ENCODE data around the gene CD86. TPM values are rescaled to one million over a fixed set of nuclear protein-coding genes. Genes with fewer than 3 reads are reported as not detected.
"Not testable (repeated sequence)": the region's sequence is repeated elsewhere in the genome, so short reads cannot be mapped to it uniquely, and the experiment has no call there.

Gene CD86, protein sequence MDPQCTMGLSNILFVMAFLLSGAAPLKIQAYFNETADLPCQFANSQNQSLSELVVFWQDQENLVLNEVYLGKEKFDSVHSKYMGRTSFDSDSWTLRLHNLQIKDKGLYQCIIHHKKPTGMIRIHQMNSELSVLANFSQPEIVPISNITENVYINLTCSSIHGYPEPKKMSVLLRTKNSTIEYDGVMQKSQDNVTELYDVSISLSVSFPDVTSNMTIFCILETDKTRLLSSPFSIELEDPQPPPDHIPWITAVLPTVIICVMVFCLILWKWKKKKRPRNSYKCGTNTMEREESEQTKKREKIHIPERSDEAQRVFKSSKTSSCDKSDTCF
- 1.2 TPM for total RNA-seq

DNA sequence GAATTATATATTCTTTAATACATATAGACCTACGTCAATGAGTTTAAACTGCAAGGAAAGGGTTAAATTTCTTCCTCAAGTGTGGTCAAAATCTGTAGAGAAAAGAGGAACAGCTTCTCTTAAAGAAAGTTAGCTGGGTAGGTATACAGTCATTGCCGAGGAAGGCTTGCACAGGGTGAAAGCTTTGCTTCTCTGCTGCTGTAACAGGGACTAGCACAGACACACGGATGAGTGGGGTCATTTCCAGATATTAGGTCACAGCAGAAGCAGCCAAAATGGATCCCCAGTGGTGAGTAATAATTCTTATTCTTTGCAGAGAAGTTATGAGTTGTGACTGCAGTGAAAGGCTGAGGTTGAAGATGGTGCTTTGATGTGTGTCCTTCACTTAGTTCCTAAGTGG, at the start of gene CD86:
Gene CD86 (plus strand): TSS at position 148 of the 400 bp plus-strand sequence. CDS start 128 bp downstream, at position 276.
- FAIRE-seq (no peak), DNase-seq (ENCODE audit: low spot score in 2 of 2) (no peak)

DNA sequence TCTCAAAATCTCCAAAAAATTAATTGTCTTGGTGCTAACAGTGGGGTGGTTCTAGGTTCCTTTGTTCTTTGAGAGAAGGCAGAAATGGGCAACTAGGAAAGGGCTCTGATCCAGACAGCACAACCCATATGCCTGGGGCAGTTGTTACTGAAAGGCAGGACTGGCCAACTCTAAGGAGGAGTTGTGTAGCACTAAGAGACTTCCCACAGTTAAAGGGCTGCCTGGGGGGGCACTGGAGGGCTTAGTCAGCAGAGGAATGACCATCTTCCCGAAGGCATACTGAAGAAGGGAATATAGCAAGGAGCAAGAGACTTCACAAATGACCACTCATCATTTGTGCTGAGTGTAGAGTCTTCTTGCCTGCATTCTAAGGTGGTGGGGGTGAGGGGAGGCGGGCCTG, 48.9 kb upstream of the CD86 start:
- no peak for DNase-seq (ENCODE audit: low spot score in 2 of 2)
- no peak for FAIRE-seq

DNA sequence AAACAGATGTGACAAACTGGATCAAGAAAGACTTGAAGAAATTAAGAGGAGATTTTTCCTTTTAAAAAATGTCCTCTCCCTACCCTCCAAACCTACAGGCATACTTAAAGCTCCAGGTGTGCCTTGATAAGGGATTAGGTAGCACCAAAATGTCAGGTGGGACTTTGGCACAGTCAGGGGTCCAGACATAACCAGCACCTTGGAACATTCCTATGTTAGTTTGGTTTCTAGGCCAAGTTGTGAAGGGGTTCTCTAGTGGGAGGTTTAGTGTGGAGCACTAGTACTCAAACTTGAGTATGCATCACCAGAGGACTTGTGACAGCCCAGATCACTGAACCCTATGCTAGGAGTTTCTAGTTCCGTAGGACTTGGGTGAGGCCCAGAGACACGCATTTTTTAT, 47.0 kb upstream of the CD86 start:
- DNase-seq (ENCODE audit: low spot score in 2 of 2) (no peak), FAIRE-seq (no peak)

DNA sequence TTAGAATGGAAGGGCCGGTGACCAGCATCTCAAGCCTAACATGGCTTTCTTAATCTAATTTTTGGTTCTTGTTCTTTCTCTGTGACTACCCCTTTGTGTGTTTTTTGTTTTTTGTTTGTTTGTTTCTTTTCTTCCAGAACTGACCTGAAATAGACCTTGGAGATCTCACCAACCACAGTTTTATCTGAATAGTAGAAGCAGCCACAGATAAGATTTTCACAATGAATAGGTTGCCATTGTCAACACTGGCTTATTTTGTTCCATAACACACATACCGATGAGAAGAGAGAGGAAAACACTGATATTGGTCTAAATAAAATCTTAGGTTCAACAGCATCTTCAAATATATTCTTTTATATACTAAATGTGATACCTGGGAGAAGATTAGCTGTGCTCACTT, 44.7 kb upstream of the CD86 start:
- DNase-seq (ENCODE audit: low spot score in 2 of 2) = no peak
- FAIRE-seq = no peak

DNA sequence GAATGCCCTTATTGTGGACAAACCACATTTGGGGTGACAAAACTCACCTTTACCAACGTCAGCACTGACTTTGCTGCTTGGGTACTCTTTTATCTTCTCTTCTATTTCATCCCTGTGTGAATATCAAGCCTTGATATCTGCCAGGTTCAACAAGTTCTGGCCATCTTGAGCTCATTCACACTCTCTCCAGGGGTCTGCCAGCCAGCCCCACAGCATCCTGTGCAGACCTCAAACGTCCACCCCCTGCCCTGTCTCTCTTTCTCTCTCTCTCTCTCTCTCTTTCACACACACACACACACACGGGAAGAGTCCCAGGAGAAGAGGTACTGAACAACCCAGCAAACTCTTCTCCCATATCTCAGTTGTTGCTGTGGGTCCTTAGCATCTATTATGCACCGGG, 43.8 kb upstream of the CD86 start:
- FAIRE-seq = no peak
- DNase-seq (ENCODE audit: low spot score in 2 of 2) = no peak

DNA sequence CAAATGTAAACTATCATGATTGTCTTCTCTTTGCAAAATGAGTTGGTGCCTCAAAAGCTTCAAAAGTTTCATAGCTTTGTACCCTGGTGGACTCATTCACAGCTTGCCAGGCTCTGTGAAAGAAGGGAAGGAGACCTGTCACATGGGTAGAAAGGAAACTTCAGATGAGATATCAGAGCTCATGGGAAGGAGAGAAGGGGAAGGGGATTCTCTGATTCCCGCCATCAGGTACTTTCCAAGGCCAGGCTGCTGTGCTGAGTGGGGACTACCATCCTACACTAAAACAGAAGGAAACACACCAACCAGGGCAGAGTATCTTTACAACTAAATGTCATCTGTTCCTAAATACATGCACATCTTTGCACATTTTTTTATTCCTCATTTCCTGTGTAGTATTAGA, 42.3 kb upstream of the CD86 start:
- no peak for FAIRE-seq
- DNase-seq (ENCODE audit: low spot score in 2 of 2) = no peak

DNA sequence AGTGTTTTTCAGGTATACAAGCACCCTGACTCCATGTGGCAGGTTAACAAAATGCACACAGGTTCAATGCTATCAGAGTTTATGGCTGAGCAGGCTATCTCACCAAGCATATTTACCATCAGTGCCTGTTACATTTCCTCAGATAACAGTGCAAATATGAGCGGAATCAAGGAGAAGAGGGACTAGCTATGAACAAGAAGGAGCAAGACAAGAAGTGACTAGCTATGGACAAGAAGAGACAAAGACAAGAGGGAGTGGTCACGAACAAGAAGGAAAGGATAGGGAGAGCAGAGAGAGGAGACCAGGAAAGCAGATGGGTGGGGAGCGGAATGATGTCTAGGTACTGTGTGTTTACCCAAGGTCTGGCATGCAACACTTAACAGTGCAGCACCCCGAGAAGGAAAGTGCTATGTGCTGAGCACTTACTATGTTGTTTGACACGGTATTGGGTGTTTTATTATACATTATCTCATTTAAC, 41.7 kb upstream of the CD86 start:
- FAIRE-seq (no peak), DNase-seq (ENCODE audit: low spot score in 2 of 2) (no peak)

DNA sequence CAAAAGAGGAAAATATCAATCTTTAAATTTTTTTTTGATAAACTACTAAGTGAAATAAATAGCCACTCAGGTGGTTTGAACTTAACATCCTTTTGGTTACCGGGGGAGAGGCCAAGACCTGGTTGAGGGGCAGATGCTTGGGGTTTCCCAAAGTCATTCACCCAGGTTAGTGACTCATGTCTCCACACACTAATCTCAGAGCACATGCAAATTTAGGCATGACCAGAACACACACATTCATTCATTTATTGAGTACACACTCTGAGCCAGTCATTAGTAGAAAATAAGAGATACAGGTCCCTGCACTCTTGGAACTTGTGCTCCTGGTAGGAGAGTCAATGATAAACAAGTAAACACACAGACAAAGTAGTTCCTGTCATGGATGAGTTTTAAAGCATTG, 40.4 kb upstream of the CD86 start:
- no peak for FAIRE-seq
- DNase-seq (ENCODE audit: low spot score in 2 of 2) = no peak

DNA sequence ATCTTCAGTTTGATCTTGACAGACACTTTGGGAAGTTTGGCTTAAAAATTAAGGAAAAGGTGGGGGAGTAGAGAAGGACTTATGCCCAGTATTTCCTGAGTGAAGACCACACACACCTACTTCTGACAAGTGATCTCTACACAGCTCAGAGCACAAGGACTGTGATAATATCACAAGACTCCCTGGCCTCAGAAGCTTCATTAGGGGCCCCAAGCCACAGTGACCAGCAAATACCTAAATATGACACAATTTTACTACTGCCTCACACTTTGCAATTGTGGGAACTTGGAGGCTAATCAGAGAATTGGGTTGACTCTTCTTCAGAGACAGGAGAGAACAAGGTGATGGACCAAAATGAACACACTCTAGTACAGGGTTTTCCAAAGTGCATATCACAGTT, 35.7 kb upstream of the CD86 start:
- DNase-seq (ENCODE audit: low spot score in 2 of 2) = no peak
- no peak for FAIRE-seq

DNA sequence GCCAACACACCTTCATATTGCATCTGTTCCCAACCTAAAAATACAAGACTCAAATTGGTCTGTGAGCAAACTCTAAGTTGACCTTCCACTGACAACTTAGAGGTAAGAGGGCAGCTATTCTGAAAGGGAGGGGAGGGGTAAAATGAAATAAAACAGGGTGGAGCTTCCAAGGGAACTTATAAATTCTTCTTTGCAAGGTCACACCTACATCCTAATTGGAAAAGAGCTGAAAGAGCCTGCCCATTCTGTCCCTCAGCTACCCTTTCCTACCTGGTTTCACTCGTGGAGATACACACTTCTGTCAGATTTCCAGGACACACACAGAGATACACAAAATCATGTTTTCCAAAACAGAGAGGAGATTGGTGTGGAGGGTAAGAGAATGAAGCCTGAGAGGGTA, 34.1 kb upstream of the CD86 start:
- FAIRE-seq = no peak

DNA sequence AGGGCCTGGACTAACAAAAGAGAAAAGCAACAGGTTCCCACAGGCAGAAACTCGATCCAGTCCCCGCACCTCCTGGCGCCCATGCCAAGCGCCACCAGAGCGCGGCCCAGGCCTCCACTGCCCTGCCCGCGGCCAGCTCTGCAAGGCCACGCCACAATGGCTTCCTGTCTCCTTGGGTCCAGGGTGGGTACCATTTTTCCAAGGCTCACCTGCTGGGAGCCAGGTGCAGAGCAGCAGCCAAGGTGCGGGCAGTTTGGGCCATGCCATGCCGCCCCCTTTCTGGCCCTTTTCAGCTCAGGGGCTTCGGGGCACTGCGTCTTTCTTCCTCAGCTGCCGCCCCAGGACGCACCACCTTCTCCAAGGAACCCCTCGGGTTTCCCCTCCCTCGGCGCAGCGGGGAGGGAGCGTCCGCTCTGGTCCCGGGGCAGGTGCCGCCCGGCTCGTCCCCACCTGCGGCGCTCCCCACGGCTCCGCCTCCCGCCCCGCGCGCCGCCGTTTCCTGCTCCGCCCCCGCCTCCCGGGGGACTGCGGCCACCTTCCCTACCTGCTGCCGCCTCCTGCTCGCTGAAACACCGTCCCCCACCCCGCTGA, 33.3 kb upstream of the CD86 start, which contains the start of gene ILDR1:
Gene ILDR1 (minus strand): TSS at position 437 of the 591 bp plus-strand sequence. CDS start 170 bp downstream, at position 267.
- FAIRE-seq (no peak), DNase-seq (ENCODE audit: low spot score in 2 of 2) (no peak)

More for the DNA sequence above, 34.1 kb upstream of the CD86 start:
- no peak for DNase-seq (ENCODE audit: low spot score in 2 of 2)

DNA sequence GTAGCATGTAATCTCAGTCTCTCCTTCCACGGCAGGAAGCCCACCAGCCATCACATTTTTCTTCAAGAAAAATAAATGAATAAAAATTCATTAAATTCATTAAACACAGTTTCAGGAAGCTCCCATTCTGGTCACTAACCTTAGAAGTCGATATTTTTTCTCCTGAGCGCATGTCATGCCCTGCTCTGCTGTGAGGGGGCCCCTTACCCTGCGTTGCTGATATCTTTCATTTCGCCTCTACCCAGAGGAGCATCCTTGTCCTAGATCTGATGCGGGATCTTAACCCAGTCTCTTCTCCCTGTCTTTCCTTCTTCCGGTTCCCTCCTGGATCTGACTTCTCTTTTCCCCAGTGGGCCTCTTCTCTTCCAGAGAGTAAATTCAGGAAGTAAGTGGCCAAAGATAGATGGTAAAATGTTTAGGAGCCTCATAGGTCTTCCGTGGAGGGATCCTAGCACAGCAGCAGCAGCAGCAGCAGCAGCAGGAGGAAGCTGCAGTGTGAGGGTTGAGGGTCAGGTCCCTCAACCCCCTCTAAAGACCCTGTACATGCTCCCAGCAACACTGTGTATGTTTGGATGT, 31.7 kb upstream of the CD86 start:
- FAIRE-seq = no peak
- DNase-seq (ENCODE audit: low spot score in 2 of 2) = no peak

DNA sequence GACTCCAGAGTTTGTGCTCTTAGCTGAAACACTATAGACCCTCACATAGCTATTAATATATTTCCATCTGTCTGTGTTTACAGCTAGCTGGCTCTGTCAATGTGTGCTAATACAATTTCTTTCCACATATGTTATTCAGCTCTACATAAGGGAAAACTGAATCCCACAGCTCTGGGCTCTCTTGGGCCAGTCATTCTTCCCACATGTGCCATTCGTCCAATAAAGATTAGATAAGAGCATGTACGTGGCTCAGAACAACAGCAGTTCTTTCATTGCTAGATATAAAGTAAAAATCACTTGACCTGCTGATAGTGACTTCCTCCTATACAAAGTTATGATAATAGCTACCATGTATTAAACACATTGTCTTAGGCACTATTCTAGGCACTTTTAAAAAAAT, 30.4 kb upstream of the CD86 start:
- FAIRE-seq (no peak), DNase-seq (ENCODE audit: low spot score in 2 of 2) (no peak)

DNA sequence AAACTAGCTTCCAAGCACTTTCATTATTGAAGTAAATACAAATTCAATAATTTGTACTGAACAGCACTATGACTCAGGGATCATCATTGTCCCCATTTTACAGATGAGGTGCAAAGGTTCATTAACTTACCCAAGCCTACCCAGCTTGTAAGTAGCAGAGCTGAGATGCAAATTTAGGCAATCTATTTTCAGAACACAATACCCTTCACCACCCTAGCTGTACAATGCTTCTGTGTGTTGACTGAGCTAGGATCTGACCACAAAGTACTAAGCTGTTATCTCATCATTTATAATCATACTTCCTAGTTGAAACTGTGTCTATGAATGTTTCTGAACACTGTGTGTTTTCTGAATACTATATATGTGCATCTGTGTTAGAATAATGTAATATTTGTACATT, 29.9 kb upstream of the CD86 start:
- DNase-seq (ENCODE audit: low spot score in 2 of 2) (no peak), FAIRE-seq (no peak)

DNA sequence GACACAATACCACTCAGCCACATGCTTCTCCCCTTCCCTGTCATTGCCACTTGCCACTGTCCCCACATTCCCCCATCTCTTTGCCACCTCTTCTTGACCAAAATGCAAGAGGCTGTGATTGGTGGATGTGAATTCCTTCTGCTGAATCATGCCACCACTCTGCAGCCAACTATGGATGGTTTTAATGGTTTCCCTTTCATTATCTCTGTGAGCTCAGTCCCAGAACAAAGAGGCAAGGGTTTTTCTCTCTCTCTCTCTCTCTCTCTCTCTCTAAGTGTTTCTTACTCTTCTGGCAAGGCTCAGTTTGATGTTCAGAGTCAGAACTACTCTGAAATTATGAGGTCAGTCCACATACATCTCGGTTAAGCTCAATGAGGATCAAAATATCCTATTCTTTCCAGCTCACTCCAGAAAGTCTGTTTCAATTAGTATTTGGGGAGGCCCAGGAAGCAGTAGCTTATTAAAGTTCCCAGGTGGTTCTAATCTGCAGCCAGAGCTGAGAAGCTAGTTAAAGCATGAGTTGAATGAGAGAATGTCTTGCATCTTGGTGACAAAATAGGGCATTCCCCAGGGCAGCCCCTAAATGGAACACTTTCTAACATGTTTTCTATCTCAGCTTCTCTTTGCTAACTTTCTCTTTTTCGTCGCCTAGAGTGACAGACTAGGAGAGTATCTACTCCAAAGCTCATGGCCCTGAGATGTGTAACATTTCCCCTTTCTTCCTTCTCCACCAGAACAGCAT, 24.6 kb upstream of the CD86 start:
- FAIRE-seq = no peak
- DNase-seq (ENCODE audit: low spot score in 2 of 2) = no peak

DNA sequence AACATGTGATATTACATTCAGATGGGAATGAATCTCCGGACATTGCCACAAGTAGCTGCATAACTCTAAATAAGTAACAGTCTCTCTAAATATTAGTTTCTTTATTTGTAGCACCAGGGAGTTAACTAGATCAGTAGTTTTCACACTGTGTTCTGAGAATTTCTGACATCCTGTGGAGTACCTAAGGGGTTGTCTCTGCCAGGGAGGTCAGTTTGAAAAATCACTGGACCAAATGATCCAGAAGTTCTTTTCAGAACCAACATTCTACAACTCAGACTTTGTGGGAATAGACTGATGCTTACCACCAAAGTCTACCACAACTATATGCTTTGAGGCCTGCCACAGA, 24.1 kb upstream of the CD86 start:
- FAIRE-seq (no peak), DNase-seq (ENCODE audit: low spot score in 2 of 2) (no peak)

DNA sequence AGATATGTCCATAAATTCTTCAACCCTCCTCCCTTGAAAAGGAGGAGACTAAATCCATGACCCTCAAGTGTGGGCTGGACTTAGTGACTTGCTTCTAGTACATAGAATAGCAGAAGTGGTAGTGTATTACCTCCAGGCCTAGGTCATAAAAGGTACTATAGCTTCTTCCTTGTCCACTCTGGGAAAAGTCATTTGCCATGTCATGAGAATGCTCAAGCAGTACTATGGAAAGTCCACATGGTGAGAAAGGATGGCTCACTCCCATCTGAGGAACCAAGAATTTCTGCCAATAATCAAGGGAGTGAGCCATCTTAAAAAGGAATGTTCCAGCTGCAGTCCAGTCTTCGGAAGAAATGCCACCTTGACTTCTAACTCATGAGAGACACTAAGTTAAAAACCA, 22.6 kb upstream of the CD86 start:
- no peak for FAIRE-seq
- DNase-seq (ENCODE audit: low spot score in 2 of 2) = no peak

DNA sequence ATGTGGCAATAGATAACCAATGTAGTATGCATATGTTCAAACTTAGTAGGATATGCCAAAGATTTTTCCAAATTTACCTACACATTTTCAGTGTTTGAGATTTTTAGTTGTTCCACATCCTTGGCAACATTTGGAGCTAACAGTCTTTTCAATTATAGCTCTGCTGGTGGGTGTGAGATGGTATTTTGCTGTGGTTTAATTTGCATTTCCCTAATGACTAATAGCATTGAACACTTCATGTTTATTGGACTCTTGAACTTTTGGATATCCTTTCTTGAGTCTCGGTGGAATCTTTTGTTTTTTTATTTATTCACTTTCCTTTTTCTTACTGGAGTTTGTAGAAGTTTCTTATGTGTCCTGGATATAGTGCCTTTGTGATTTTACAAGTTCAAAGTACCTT, 22.1 kb upstream of the CD86 start:
- DNase-seq (ENCODE audit: low spot score in 2 of 2) (no peak), FAIRE-seq (no peak)

DNA sequence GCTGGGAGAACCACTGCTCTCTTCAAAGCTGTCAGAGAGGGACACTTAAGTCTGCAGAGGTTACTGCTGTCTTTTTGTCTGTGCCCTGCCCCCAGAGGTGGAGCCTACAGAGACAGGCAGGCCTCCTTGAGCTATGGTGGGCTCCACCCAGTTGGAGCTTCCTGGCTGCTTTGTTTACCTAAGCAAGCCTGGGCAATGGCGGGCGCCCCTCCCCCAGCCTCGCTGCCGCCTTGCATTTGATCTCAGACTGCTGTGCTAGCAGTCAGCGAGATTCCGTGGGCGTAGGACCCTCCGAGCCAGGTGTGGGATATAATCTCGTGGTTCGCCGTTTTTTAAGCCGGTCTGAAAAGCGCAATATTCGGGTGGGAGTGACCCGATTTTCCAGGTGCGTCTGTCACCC, 7.9 kb upstream of the CD86 start:
- DNase-seq (ENCODE audit: low spot score in 2 of 2); FAIRE-seq: not testable (repeated sequence)

DNA sequence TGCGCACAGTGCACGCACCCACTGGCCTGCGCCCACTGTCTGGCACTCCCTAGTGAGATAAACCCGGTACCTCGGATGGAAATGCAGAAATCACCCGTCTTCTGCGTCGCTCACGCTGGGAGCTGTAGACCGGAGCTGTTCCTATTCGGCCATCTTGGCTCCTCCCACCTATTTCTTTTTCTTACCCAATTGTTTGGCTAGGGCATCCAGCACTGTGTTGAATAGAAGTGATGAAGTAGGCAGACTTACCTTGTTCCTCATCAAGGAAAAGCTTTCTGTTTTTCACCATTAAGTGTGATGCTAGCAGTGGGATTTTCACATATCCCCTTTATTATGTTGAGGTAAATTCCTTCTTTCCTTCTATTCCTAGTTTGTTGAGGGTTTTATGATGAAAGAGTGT, 7.4 kb upstream of the CD86 start:
- not testable (repeated sequence) for DNase-seq (ENCODE audit: low spot score in 2 of 2); FAIRE-seq

DNA sequence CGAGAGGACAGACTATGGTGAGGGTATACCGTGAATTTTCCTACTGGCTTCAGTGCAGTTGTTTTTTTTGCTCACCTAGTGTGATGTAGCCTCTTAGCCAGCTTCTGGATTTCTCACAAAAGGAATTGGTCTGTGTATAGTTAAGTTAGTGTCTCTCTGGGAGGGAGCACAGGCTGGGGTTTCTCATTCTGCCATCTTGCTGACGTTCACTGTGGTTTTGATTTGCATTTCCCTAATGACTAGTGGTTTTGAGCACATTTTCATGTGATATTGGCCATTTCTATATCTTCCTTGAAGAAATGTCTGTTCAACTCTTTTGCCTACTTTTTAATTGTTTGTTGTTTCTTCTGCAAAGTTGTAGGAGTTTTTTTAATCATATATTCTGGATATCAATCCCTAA, 2.2 kb upstream of the CD86 start:
- DNase-seq (ENCODE audit: low spot score in 2 of 2) (no peak), FAIRE-seq (no peak)

All from frontal cortex (tissue), 4 donors.